Thymus (tissue), 11 donors: Measurements from ENCODE around the gene FAF1. TPM values are rescaled to one million over a fixed set of nuclear protein-coding genes. Genes with fewer than 3 reads are reported as not detected.
A peak's percentile ranks its signal among the peaks of the same experiment; 100 is the strongest.

ENCODE experiments used
- DNase-seq, 9 donors: peaks; one replicate each; pipeline ENCODE4 v3.0.0-alpha.2; 2013; ENCODE audit warnings: low spot score in 9 of 9, low read depth in 6 of 9, missing footprints in 1 of 9
- H3K27ac ChIP-seq, 2 donors: one replicate each; pipeline ENCODE4 v1.5.1; 2013; ENCODE audit warnings: control low read depth in 1 of 2, low read depth in 1 of 2, low read length in 1 of 2, mild to moderate bottlenecking in 1 of 2, moderate library complexity in 1 of 2
- H3K27me3 ChIP-seq, 2 donors: one replicate each; pipeline ENCODE4 v1.5.1; 2013; ENCODE audit warnings: low read length in 1 of 2; ENCODE audit not compliant: control insufficient read depth in 2 of 2, insufficient read depth in 1 of 2
- H3K36me3 ChIP-seq, 2 donors: one replicate each; pipeline ENCODE4 v1.5.1; 2013; ENCODE audit warnings: low read length in 1 of 2, mild to moderate bottlenecking in 1 of 2, moderate library complexity in 1 of 2; ENCODE audit not compliant: control insufficient read depth in 2 of 2, insufficient read depth in 2 of 2
- H3K4me1 ChIP-seq, 2 donors: one replicate each; pipeline ENCODE4 v1.5.1; 2013; ENCODE audit warnings: low read length in 2 of 2; ENCODE audit not compliant: control insufficient read depth in 2 of 2, insufficient read depth in 2 of 2
- H3K4me3 ChIP-seq, 2 donors: one replicate each; pipeline ENCODE4 v1.5.1; 2013; ENCODE audit warnings: low read length in 2 of 2, control low read depth in 1 of 2, mild to moderate bottlenecking in 1 of 2
- H3K9me3 ChIP-seq, 2 donors: one replicate each; pipeline ENCODE4 v1.5.1; 2013; ENCODE audit warnings: low read length in 1 of 2, mild to moderate bottlenecking in 1 of 2; ENCODE audit not compliant: control insufficient read depth in 2 of 2, insufficient read depth in 1 of 2
- whole genome bisulfite sequencing: extraction: QIAGEN DNeasy Blood & Tissue Kit; methylation state at CpG from one replicate; pipeline ENCODE4 v1.1.7; 2013; 5-methylcytosine and 5-hydroxymethylcytosine counted together
- polyA plus RNA-seq: library from polyadenylated mRNA; stranded (reverse); fragments of 200-250 nt; gene quantifications from one replicate; pipeline ENCODE4 v1.2.3, GENCODE V29; 2013
- total RNA-seq: library from RNA; stranded (reverse); fragments of 120-200 nt; gene quantifications from one replicate; pipeline ENCODE4 v1.2.4, GENCODE V29; 2013
- donor health status: healthy.

FAF1 gene
- total and polyA plus RNA-seq, 2 donors, result 39.1 to 66.3 TPM

GRCh38 chr1:50981741-50982140, 21.7 kb upstream of the FAF1 start:
- 93% methylated on average over 1 of the region's 1 CpG for WGBS
- Histone ChIP-seq H3K27ac (no peak overlapping the region), H3K4me1 (peaks cover 0 to 16% of the 10 kb centered on the region in 2 donors), H3K4me3 (no peak overlapping the region), H3K9me3 (peaks cover 0 to 4% of the 10 kb centered on the region in 2 donors), H3K27me3 (peaks cover 0 to 77% of the 10 kb centered on the region in 2 donors), H3K36me3 (no peaks in the 10 kb centered on the region)
- no peak for DNase-seq

GRCh38 chr1:50980505-50980904, 20.4 kb upstream of the FAF1 start:
- Histone ChIP-seq H3K27me3 (peaks cover 0 to 83% of the 10 kb centered on the region in 2 donors), H3K4me1 (peaks cover 4 to 22% of the 10 kb centered on the region in 2 donors), H3K36me3 (no peaks in the 10 kb centered on the region), H3K9me3 (peaks cover 0 to 4% of the 10 kb centered on the region in 2 donors), H3K4me3 (no peak overlapping the region), H3K27ac (no peak overlapping the region)
- DNase-seq, result no peak

- no peaks in the 10 kb centered on the region for H3K36me3 ChIP-seq
- peaks cover 4 to 22% of the 10 kb centered on the region in 2 donors for H3K4me1 ChIP-seq
- H3K4me3 ChIP-seq, result no peak overlapping the region
- peaks cover 0 to 4% of the 10 kb centered on the region in 2 donors for H3K9me3 ChIP-seq
- 78% methylated on average over 1 of the region's 1 CpG for WGBS
- DNase-seq, result no peak
- peaks cover 0 to 80% of the 10 kb centered on the region in 2 donors for H3K27me3 ChIP-seq
- H3K27ac ChIP-seq, result no peak overlapping the region
Measured at GRCh38 chr1:50979937-50980336, 19.9 kb upstream of the FAF1 start.

- Histone ChIP-seq H3K27ac (peak overlapping the region; percentile 55 to 88), H3K36me3 (peaks cover 0 to 1% of the 10 kb centered on the region in 2 donors), H3K4me3 (peak overlapping the region; percentile 58 to 80), H3K9me3 (peaks cover 0 to 4% of the 10 kb centered on the region in 2 donors), H3K4me1 (peaks cover 4 to 22% of the 10 kb centered on the region in 2 donors), H3K27me3 (peaks cover 0 to 78% of the 10 kb centered on the region in 2 donors)
- WGBS, result 15% methylated on average over 10 of the region's 10 CpGs
- peak in 2 of 9 donors; percentile 62 to 63 for DNase-seq
Measured at GRCh38 chr1:50978852-50979781, 19.1 kb upstream of the FAF1 start.

GRCh38 chr1:50978144-50978851, 18.2 kb upstream of the FAF1 start:
- peak overlapping the region; percentile 55 to 88 for H3K27ac ChIP-seq
- DNase-seq, result peak in 8 of 9 donors; percentile 27 to 88 (median 48)
- peaks cover 0 to 76% of the 10 kb centered on the region in 2 donors for H3K27me3 ChIP-seq
- peak overlapping the region; percentile 58 to 80 for H3K4me3 ChIP-seq
- 1% methylated on average over 42 of the region's 42 CpGs for WGBS
- peaks cover 4 to 22% of the 10 kb centered on the region in 2 donors for H3K4me1 ChIP-seq
- peaks cover 0 to 8% of the 10 kb centered on the region in 2 donors for H3K36me3 ChIP-seq
- peaks cover 0 to 4% of the 10 kb centered on the region in 2 donors for H3K9me3 ChIP-seq

- peaks cover 0 to 75% of the 10 kb centered on the region in 2 donors for H3K27me3 ChIP-seq
- H3K9me3 ChIP-seq, result peaks cover 0 to 4% of the 10 kb centered on the region in 2 donors
- H3K4me3 ChIP-seq, result peak overlapping the region; percentile 61 to 80
- peaks cover 0 to 8% of the 10 kb centered on the region in 2 donors for H3K36me3 ChIP-seq
- DNase-seq, result peak in 3 of 9 donors; percentile 11 to 35 (median 19)
- peaks cover 4 to 22% of the 10 kb centered on the region in 2 donors for H3K4me1 ChIP-seq
- WGBS, result under 1% methylated on average over 63 of the region's 63 CpGs
- H3K27ac ChIP-seq, result peak overlapping the region in 1 of 2 donors; percentile 88
Measured at GRCh38 chr1:50977575-50978143, 17.6 kb upstream of the FAF1 start.

GRCh38 chr1:50976890-50977574, 17.0 kb upstream of the FAF1 start:
- Histone ChIP-seq H3K36me3 (peaks cover 0 to 8% of the 10 kb centered on the region in 2 donors), H3K4me3 (peak overlapping the region; percentile 61 to 80), H3K4me1 (peaks cover 4 to 22% of the 10 kb centered on the region in 2 donors), H3K27ac (peak overlapping the region in 1 of 2 donors; percentile 88), H3K9me3 (peaks cover 0 to 4% of the 10 kb centered on the region in 2 donors), H3K27me3 (peaks cover 0 to 72% of the 10 kb centered on the region in 2 donors)
- peak in 5 of 9 donors; percentile 16 to 63 (median 29) for DNase-seq
- WGBS, result 2% methylated on average over 26 of the region's 26 CpGs

- H3K4me1 ChIP-seq, result peaks cover 4 to 22% of the 10 kb centered on the region in 2 donors
- DNase-seq, result peak in 2 of 9 donors; percentile 13 to 32
- peaks cover 0 to 8% of the 10 kb centered on the region in 2 donors for H3K36me3 ChIP-seq
- 47% methylated on average over 19 of the region's 19 CpGs for WGBS
- H3K9me3 ChIP-seq, result peaks cover 0 to 4% of the 10 kb centered on the region in 2 donors
- H3K4me3 ChIP-seq, result peak overlapping the region; percentile 61 to 80
- no peak overlapping the region for H3K27ac ChIP-seq
- peaks cover 0 to 64% of the 10 kb centered on the region in 2 donors for H3K27me3 ChIP-seq
Measured at GRCh38 chr1:50976111-50976889, 16.2 kb upstream of the FAF1 start.
